HepG2 (cell line): ENCODE data around the gene MISP3. TPM values are rescaled to one million over a fixed set of nuclear protein-coding genes. Genes with fewer than 3 reads are reported as not detected.

ENCODE experiments used
- BCL6 ChIP-seq: IDR thresholded peaks from 2 replicates; pipeline ENCODE4 v1.6.1; 2016; ENCODE audit warnings: missing genetic modification reagents, missing compliant biosample characterization
- CSRNP1 ChIP-seq: sonication (generic); formaldehyde crosslinking; IDR thresholded peaks from 2 replicates; pipeline ENCODE4 v1.8.1; 2023; ENCODE audit warnings: mild to moderate bottlenecking, missing genetic modification reagents
- DMAP1 ChIP-seq: IDR thresholded peaks from 2 replicates; pipeline ENCODE4 v1.6.1; 2016
- DPF2 ChIP-seq: sonication (generic); formaldehyde crosslinking; IDR thresholded peaks from 2 replicates; pipeline ENCODE4 v1.4.0; 2020; ENCODE audit warnings: mild to moderate bottlenecking, low read depth, missing genetic modification reagents, borderline replicate concordance
- FOXK1 ChIP-seq: sonication (generic); formaldehyde crosslinking; IDR thresholded peaks from 2 replicates; pipeline ENCODE4 v1.4.0; 2020; ENCODE audit warnings: low read depth, missing genetic modification reagents, borderline replicate concordance
- IRF9 ChIP-seq: sonication (generic); formaldehyde crosslinking; IDR thresholded peaks from 2 replicates; pipeline ENCODE4 v1.8.0; 2022; ENCODE audit warnings: missing genetic modification reagents, mild to moderate bottlenecking, borderline replicate concordance
- NFATC3 ChIP-seq: sonication (generic); formaldehyde crosslinking; IDR thresholded peaks from 2 replicates; pipeline ENCODE4 v1.5.1; 2020; ENCODE audit warnings: mild to moderate bottlenecking, missing genetic modification reagents
- ONECUT2 ChIP-seq: sonication (generic); formaldehyde crosslinking; IDR thresholded peaks from 2 replicates; pipeline ENCODE4 v1.4.0; 2020; ENCODE audit warnings: missing genetic modification reagents
- PAXIP1 ChIP-seq: sonication (generic); formaldehyde crosslinking; conservative IDR thresholded peaks from 2 replicates; pipeline ENCODE4 v1.4.0; 2020; ENCODE audit warnings: mild to moderate bottlenecking, missing genetic modification reagents, moderate library complexity
- SAP130 ChIP-seq: IDR thresholded peaks from 2 replicates; pipeline ENCODE4 v1.6.1; 2016; ENCODE audit warnings: low read depth
- SNAPC4 ChIP-seq: sonication (generic); formaldehyde crosslinking; IDR thresholded peaks from 2 replicates; pipeline ENCODE4 v1.4.0; 2020; ENCODE audit warnings: mild to moderate bottlenecking, missing genetic modification reagents
- SP4 ChIP-seq: sonication (generic); formaldehyde crosslinking; IDR thresholded peaks from 2 replicates; pipeline ENCODE4 v1.8.1; 2023; ENCODE audit warnings: mild to moderate bottlenecking, missing genetic modification reagents
- ZBTB2 ChIP-seq: sonication (generic); formaldehyde crosslinking; IDR thresholded peaks from 2 replicates; pipeline ENCODE4 v1.8.0; 2022; ENCODE audit warnings: low read depth, missing genetic modification reagents
- ZFP82 ChIP-seq: sonication (generic); formaldehyde crosslinking; IDR thresholded peaks from 2 replicates; pipeline ENCODE4 v1.5.1; 2020; ENCODE audit warnings: mild to moderate bottlenecking, missing genetic modification reagents, borderline replicate concordance
- ZNF234 ChIP-seq: sonication (generic); formaldehyde crosslinking; conservative IDR thresholded peaks from 2 replicates; pipeline ENCODE4 v1.5.1; 2020; ENCODE audit warnings: mild to moderate bottlenecking, missing genetic modification reagents
- ZNF44 ChIP-seq: sonication (generic); formaldehyde crosslinking; IDR thresholded peaks from 2 replicates; pipeline ENCODE4 v1.5.1; 2020; ENCODE audit warnings: mild to moderate bottlenecking, missing genetic modification reagents
- polyA plus RNA-seq, 8 experiments: library from polyadenylated mRNA; depleted of rRNA in 3 of 8; stranded (reverse) in 7 of 8; unstranded in 1 of 8; fragments of >200 nt; fragmentation: Illumina TruSeq in 4 of 8; extraction: Trizol in 4 of 8; gene quantifications; 2 replicates each; pipeline versions ENCODE4 v1.2.1 to v1.2.3, GENCODE V29; 2011 to 2016; ENCODE audit warnings: low read depth in 4 of 8, missing spikeins in 1 of 8, mixed read lengths in 1 of 8; ENCODE audit not compliant: insufficient read depth in 1 of 8
- total RNA-seq, 5 experiments: library from RNA; depleted of rRNA; stranded (reverse); fragments of >200 nt; fragmentation: Illumina TruSeq; extraction: Trizol; gene quantifications; 2 replicates each; pipeline ENCODE4 v1.2.3, GENCODE V29; 2016; ENCODE audit warnings: low read depth in 1 of 5

Gene MISP3
- total and polyA plus RNA-seq, 2 of the 13 experiments (the other 11 are each of a cell fraction or from before 2014, with no cell fraction given) = 2.5 to 5.4 TPM

- peak; percentile 8; the same call in 1 of the 2 replicates for TF ChIP-seq SAP130
- peak; percentile 75 for TF ChIP-seq ZBTB2 (CRISPR knock-in tag)
- TF ChIP-seq IRF9 (CRISPR knock-in tag) = no peak
- TF ChIP-seq ZNF234 (CRISPR knock-in tag) = no peak
- no peak for TF ChIP-seq SNAPC4 (CRISPR knock-in tag)
- TF ChIP-seq NFATC3 (CRISPR knock-in tag) = no peak
- 0 out of 2 replicates have a peak, but pooled peaks have one; percentile 37 for TF ChIP-seq BCL6 (CRISPR knock-in tag)
- 0 out of 2 replicates have a peak, but pooled peaks have one; percentile 8 for TF ChIP-seq PAXIP1 (CRISPR knock-in tag)
- no peak for TF ChIP-seq DPF2 (CRISPR knock-in tag)
- peak; percentile 38; the same call in 1 of the 2 replicates for TF ChIP-seq CSRNP1
- TF ChIP-seq FOXK1 (CRISPR knock-in tag) = no peak
- TF ChIP-seq ZNF44 (CRISPR knock-in tag) = no peak
- TF ChIP-seq ZFP82 = no peak
- peak; percentile 37; the same call in 1 of the 2 replicates for TF ChIP-seq DMAP1
- TF ChIP-seq SP4 (CRISPR knock-in tag) = 0 out of 2 replicates have a peak, but pooled peaks have one; percentile 36
- no peak for TF ChIP-seq ONECUT2 (CRISPR knock-in tag)
Measured at GRCh38 chr19:14085309-14085995, 12.9 kb downstream of the MISP3 start, which contains the start of gene C19orf67 (continued).
